ENCODE results near the gene XYLT1. TPM values are rescaled to one million over a fixed set of nuclear protein-coding genes. Genes with fewer than 3 reads are reported as not detected.
A peak's percentile ranks its signal among the peaks of the same experiment; 100 is the strongest.

XYLT1 gene
- total RNA-seq, 2 donors from 2014 or later = 21.4 to 22.6 TPM

DNA sequence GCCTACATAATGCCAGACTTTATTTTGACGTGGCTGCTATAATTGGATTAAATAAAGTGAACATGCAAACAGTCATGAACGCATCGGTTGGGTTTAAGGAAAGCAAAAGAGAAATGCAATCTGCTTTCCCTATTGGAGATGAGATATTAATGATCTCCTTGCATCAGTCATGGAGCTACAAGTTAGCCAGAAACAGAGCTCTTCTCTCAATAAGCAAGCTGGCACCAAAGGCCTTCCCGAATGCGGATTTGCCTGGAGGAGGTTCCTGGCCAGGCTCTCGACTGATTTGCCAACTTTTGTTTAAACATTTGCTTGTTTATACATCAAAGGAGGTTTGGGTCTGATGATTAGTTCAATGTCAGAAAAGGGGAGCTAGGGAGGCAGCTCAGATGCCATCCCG, 318.4 kb downstream of the XYLT1 start:
- no peaks in the 10 kb centered on the region for H3K36me3 Mint-ChIP-seq (ENCODE audit: low read depth)
- no peak overlapping the region for H3K4me3 Mint-ChIP-seq
- peaks cover 5% of the 10 kb centered on the region for H3K4me1 Mint-ChIP-seq
- no peaks in the 10 kb centered on the region for H3K9me3 Mint-ChIP-seq
- H3K27me3 Mint-ChIP-seq = no peaks in the 10 kb centered on the region
- ATAC-seq (replicated peaks) = no peak
- no peak overlapping the region for H3K27ac Mint-ChIP-seq

DNA sequence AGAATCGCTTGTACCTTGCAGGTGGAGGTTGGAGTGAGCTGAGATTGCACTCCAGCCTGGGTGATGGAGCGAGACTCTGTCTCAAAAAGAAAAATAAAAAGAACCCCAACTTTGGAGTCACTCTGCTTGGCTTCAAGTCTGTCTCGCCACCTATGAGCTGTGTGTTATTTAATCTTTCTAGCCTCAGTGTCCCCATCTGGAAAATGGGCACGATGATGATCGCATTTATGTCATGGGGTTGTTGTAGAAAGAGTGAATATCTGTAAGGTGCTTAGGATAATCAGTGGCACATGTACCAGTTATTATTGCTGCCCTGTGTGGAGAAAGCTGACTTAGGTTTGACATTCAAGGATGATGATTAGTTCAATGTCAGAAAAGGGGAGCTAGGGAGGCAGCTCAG, 319.4 kb downstream of the XYLT1 start:
- no peak overlapping the region for H3K4me3 Mint-ChIP-seq
- peaks cover 8% of the 10 kb centered on the region for H3K4me1 Mint-ChIP-seq
- H3K27me3 Mint-ChIP-seq = no peaks in the 10 kb centered on the region
- H3K9me3 Mint-ChIP-seq = no peaks in the 10 kb centered on the region
- no peak overlapping the region for H3K27ac Mint-ChIP-seq
- peaks cover under 1% of the 10 kb centered on the region for H3K36me3 Mint-ChIP-seq (ENCODE audit: low read depth)
- no peak for ATAC-seq (replicated peaks)

DNA sequence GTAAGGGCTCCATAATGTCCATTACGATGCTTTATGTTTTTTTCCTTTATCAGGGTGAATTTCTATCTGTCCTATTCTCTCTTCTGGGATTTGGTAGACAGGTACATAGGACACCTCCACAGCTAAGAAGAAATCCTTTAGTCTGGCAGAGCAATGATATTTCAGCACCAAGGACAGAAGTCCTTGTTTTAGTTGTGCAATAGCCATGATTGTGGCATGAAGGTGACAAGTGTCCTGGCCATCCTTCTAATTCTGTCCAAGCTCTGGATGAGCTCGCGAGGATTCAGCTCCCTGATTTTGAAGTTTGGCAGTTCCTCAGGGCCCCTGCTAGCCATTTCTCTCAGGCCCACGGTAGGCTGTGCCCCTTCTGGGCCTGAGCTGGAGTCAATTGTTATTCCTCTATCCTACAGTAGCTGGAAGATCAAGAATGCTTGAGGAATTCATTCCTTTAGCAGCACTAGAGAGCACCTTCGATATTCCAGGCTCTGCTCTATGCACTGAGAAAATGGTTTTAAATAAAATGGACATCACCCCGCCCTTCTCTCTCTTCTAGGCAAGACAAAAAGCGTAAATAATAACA, 320.8 kb downstream of the XYLT1 start:
- no peak overlapping the region for H3K4me3 Mint-ChIP-seq
- peaks cover 11% of the 10 kb centered on the region for H3K4me1 Mint-ChIP-seq
- H3K27me3 Mint-ChIP-seq = no peaks in the 10 kb centered on the region
- no peaks in the 10 kb centered on the region for H3K9me3 Mint-ChIP-seq
- H3K27ac Mint-ChIP-seq = no peak overlapping the region
- H3K36me3 Mint-ChIP-seq (ENCODE audit: low read depth) = peaks cover 5% of the 10 kb centered on the region
- no peak for ATAC-seq (replicated peaks)

DNA sequence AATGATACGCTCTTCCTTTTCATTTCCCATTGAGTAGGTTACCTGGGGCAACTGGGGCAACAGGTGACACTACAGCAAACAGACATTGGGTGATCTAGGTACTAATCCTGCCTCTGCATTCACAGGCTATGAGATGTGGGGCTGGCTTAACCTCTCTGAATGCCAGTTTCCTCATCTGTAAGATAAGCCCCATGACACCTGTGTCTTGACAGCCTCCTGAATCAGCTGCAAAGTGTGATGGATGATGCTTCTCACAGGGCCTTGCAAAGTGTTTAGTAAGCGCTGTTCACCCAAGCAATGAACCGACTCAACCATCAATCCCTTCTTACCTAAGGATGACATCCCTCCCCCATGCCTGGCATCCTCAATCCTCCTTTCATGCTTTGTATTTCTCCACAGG, 322.8 kb downstream of the XYLT1 start:
- no peak for ATAC-seq (replicated peaks)
- no peak overlapping the region for H3K4me3 Mint-ChIP-seq
- no peak overlapping the region for H3K27ac Mint-ChIP-seq
- H3K9me3 Mint-ChIP-seq = no peaks in the 10 kb centered on the region
- H3K4me1 Mint-ChIP-seq = peaks cover 11% of the 10 kb centered on the region
- H3K27me3 Mint-ChIP-seq = no peaks in the 10 kb centered on the region
- peaks cover 5% of the 10 kb centered on the region for H3K36me3 Mint-ChIP-seq (ENCODE audit: low read depth)

DNA sequence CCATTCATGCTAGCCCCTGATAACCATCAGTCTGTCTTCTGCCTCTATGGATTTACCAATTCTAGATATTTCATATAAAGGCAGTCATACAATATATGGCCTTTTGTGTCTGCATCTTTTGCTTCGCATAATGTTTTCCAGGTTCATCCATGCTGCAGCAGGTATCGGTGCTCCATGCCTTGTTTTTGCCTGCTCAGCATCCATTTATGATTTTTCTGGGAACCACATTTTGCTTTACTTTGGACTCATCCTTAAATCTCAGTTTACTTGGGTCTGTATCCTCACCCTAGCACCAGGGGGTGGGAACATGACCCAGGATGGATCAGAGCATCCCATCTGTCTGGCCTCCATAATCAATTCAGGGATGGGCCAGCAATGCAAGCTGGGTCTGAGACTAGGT, 325.7 kb downstream of the XYLT1 start:
- Mint-ChIP-seq H3K36me3 (ENCODE audit: low read depth) (peaks cover 14% of the 10 kb centered on the region), H3K4me1 (peaks cover 5% of the 10 kb centered on the region), H3K4me3 (no peak overlapping the region), H3K27ac (no peak overlapping the region), H3K27me3 (no peaks in the 10 kb centered on the region), H3K9me3 (no peaks in the 10 kb centered on the region)
- ATAC-seq (replicated peaks) = no peak

DNA sequence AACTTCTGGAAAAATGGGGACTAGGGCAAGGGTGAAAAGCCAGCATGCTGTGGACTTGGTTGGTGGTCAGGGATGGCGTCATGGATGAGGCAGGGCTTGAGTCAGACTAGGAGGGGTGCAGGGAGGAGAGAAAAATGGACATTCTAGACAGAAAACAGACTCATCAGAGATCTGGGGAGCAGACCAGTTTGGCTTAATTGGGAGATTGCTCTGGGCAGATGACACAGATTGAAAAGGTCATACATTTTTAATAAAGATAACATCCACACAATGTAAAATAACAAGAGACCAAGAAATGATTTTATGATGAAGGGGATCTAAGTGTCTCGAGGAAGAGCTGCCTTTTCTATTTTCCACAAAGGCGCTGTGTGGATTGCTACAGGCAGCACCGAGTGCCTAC, 326.3 kb downstream of the XYLT1 start:
- peak; percentile 46 for ATAC-seq (replicated peaks)
- H3K27ac Mint-ChIP-seq = no peak overlapping the region
- no peaks in the 10 kb centered on the region for H3K9me3 Mint-ChIP-seq
- peaks cover 20% of the 10 kb centered on the region for H3K36me3 Mint-ChIP-seq (ENCODE audit: low read depth)
- peaks cover 5% of the 10 kb centered on the region for H3K4me1 Mint-ChIP-seq
- no peak overlapping the region for H3K4me3 Mint-ChIP-seq
- H3K27me3 Mint-ChIP-seq = no peaks in the 10 kb centered on the region

DNA sequence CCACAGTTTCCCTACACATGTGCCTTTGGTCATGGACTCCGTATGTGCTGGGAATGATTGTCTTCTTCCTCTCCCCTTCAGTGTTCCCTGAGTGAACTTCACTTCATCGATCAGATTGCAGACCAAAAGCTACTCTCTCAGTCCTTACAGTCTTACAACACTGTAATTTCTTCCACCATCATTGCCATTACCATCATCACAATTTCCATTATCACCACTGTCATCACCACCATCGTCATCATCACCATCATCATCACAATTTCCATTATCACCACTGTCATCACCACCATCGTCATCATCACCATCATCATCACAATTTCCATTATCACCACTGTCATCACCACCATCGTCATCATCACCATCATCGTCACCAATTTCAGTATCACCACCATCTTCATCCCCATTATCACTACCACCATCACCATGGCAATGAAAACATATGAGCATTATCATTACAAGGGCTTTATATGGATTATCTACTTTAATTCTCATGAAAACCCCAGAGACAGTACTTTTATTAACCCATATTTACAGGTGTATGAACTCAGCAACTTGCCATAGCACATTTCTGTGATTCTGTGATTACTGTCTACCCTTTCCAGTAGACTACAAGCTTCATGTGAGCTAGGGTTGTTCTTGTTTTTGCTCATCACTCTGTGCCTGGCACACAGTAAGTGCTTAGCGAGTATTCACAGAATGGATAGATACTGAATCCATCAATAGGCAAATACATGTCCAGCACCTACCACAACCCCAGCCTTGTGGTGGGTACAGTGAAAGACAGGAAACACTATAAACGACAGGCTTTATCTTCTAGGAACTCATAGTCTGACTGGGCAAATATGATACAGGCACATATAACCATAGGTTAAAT, 327.0 kb downstream of the XYLT1 start:
- H3K36me3 Mint-ChIP-seq (ENCODE audit: low read depth) = peaks cover 26% of the 10 kb centered on the region
- H3K27me3 Mint-ChIP-seq = no peaks in the 10 kb centered on the region
- H3K27ac Mint-ChIP-seq = no peak overlapping the region
- H3K4me1 Mint-ChIP-seq = peaks cover 5% of the 10 kb centered on the region
- no peaks in the 10 kb centered on the region for H3K9me3 Mint-ChIP-seq
- no peak overlapping the region for H3K4me3 Mint-ChIP-seq
- ATAC-seq (replicated peaks) = peak; percentile 76

DNA sequence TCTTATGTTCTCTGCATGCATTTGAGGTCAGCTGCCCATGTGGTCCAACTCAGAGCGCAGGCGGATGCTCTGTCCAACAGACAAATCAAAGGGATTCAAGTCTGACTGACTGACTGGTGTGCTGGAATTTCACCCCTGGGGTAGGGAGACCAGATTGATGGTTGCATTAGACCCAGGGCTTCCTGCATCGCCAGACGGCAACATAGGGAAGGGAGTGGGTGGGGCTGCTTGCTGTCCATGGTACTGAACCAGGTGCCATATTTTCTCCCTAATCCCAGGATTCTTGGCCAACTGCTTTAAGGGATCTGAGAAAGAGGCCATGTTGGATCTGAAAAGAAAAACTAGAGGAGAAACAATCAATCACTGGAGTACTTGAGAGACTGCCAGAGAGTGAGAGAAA, 332.0 kb downstream of the XYLT1 start:
- ATAC-seq (replicated peaks) = no peak
- no peaks in the 10 kb centered on the region for H3K27me3 Mint-ChIP-seq
- no peak overlapping the region for H3K4me3 Mint-ChIP-seq

DNA sequence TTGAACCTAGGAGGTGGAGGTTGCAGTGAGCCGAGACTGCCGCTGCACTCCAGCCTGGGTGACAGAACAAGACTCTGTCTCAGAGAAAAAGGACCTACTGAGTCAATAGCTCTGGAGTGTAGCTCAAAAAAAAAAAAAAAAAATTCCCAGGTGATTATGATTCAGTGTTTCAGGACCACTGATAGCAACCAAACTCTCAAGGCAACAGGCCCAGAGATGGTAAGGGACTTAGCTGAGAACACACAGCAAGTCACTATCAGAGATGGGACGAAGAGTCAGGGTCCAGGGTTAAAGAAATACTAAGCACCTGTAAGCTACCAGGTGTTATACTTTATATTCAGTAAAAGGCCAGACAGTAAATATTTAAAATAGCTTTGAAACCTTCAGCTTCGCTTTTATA, 335.3 kb downstream of the XYLT1 start:
- no peaks in the 10 kb centered on the region for H3K27me3 Mint-ChIP-seq
- peaks cover 10% of the 10 kb centered on the region for H3K4me1 Mint-ChIP-seq
- peaks cover 94% of the 10 kb centered on the region for H3K36me3 Mint-ChIP-seq (ENCODE audit: low read depth)
- no peaks in the 10 kb centered on the region for H3K9me3 Mint-ChIP-seq
- no peak overlapping the region for H3K27ac Mint-ChIP-seq
- ATAC-seq (replicated peaks) = no peak
- H3K4me3 Mint-ChIP-seq = no peak overlapping the region

More for the DNA sequence above, 332.0 kb downstream of the XYLT1 start:
- Mint-ChIP-seq H3K9me3 (no peaks in the 10 kb centered on the region), H3K36me3 (ENCODE audit: low read depth) (peaks cover 71% of the 10 kb centered on the region), H3K4me1 (no peaks in the 10 kb centered on the region), H3K27ac (no peak overlapping the region)

DNA sequence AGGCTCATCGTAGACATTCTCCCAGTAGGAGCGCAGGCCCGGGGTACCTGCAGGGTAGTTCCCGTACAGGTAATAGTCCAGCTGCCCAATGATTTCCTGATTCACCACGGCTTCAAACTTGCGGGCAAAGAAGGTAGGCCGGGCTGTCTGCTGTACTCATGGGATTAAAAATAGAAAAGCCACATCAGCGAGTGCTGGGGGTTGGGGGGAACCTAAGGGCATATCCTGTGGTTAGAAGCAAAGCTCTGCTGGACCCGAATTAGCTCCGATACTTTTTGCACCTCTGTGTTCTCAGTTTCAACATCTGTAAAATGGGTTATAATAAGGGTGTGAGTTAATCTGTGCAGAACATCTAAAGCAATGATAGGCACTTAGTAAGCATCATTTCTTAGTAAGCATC, 336.2 kb downstream of the XYLT1 start:
- Mint-ChIP-seq H3K4me3 (no peak overlapping the region), H3K9me3 (no peaks in the 10 kb centered on the region), H3K27ac (peak overlapping the region; percentile 21), H3K4me1 (peaks cover 10% of the 10 kb centered on the region), H3K27me3 (no peaks in the 10 kb centered on the region), H3K36me3 (ENCODE audit: low read depth) (peaks cover 91% of the 10 kb centered on the region)
- no peak for ATAC-seq (replicated peaks)

DNA sequence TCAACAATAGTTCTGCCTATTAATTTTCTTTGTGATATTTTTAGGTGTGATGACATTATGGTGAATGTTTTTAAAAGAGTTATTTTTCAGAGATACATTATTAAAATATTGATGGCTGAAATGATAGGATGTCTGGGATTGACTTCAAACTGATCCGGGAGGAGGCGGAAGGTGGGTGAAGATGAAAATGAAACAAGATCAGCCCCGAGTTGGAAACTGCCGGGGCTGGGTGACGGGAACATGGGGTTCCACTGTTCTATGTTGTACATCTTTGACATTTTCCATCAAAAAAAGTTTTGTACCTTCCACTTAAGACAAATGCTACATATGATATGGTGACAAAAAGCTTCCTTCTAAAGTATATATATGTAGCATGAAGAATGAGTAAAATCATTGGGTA, 336.9 kb downstream of the XYLT1 start:
- no peaks in the 10 kb centered on the region for H3K27me3 Mint-ChIP-seq
- peaks cover 10% of the 10 kb centered on the region for H3K4me1 Mint-ChIP-seq
- H3K9me3 Mint-ChIP-seq = no peaks in the 10 kb centered on the region
- peaks cover 85% of the 10 kb centered on the region for H3K36me3 Mint-ChIP-seq (ENCODE audit: low read depth)
- H3K27ac Mint-ChIP-seq = peak overlapping the region; percentile 21
- H3K4me3 Mint-ChIP-seq = no peak overlapping the region
- no peak for ATAC-seq (replicated peaks)

DNA sequence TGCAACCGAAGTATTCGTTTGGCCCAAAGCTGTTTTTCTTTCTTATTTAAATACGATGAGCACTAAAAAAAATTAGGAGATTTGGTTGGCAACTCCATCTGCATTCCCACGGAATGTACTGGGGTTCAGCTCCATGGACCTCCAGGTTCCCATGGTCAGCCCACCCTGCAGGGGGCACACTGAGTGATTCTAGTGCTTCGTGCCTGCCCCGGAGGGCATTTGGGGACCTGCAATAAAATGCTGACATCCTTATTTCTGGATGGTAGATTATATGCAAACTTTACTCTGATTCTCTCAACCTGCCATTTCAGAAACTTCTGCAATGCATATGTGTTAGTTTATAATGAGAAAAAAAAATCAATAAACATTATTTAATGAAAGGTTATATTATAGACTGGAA, 339.4 kb downstream of the XYLT1 start:
- ATAC-seq (replicated peaks) = no peak
- Mint-ChIP-seq H3K9me3 (no peaks in the 10 kb centered on the region), H3K4me1 (peaks cover 10% of the 10 kb centered on the region), H3K27ac (no peak overlapping the region), H3K36me3 (ENCODE audit: low read depth) (peaks cover 85% of the 10 kb centered on the region), H3K27me3 (no peaks in the 10 kb centered on the region), H3K4me3 (no peak overlapping the region)

DNA sequence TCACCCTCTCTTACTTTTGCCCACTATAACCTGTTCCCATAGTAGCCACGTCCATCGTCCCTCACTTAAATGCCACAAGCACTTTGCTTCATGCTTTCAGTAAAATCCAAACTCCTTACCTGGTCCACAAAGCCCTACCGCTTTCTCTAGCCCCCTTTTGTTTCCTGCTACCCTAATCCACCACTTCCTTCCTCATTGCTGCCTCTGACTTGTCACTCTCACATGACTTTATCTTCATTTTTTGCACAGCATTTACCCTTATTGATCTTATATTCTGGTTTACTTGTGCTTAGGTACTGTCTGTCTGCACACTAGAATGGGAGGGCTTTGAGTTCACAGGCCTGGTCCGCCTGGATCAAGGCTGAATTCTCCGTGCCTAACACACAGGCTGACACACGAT, 340.0 kb downstream of the XYLT1 start:
- no peak for ATAC-seq (replicated peaks)
- Mint-ChIP-seq H3K36me3 (ENCODE audit: low read depth) (peaks cover 85% of the 10 kb centered on the region), H3K27ac (no peak overlapping the region), H3K4me3 (no peak overlapping the region), H3K27me3 (no peaks in the 10 kb centered on the region), H3K4me1 (peaks cover 10% of the 10 kb centered on the region), H3K9me3 (no peaks in the 10 kb centered on the region)

DNA sequence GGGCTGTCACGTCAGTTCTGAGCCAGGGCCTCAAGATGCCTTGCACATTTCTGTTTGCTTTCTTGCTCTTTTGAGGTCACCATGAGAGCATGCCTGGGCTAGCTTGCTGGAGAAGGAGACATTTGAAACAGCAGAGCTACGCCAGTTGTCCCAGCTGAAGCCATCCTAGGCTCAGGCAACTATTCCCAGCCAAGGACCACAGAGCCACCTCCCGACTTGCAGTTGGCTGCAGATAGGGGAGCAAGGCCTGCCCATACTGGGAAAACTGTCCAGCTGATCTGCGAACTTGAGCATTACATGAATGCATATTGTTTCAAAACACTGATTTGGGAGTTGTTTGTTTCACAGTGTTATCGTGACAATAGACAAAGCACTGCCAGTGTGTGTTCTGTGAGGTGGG, 340.8 kb downstream of the XYLT1 start:
- H3K27ac Mint-ChIP-seq = no peak overlapping the region
- no peak for ATAC-seq (replicated peaks)
- peaks cover 10% of the 10 kb centered on the region for H3K4me1 Mint-ChIP-seq
- no peaks in the 10 kb centered on the region for H3K27me3 Mint-ChIP-seq
- no peak overlapping the region for H3K4me3 Mint-ChIP-seq
- peaks cover 85% of the 10 kb centered on the region for H3K36me3 Mint-ChIP-seq (ENCODE audit: low read depth)
- H3K9me3 Mint-ChIP-seq = no peaks in the 10 kb centered on the region

DNA sequence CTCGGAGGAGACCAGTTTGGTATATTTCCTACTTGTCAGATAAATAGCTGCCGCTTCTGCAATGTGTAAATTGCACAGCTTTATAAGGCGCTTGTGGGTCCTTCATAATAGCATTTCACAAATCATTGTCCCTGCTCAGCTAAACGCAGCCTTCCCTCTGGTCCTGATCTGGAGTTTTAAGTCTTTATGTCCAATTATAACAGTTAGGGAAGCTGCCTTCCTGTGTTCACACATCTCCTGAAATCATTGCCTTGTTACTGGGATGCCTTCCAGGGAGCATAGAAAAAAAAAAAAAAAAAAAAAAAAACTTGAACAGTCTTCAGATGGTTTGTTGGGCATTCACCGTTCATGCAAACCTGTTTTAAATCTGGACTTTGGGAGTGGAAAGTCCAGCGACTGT, 342.0 kb downstream of the XYLT1 start:
- peaks cover 84% of the 10 kb centered on the region for H3K36me3 Mint-ChIP-seq (ENCODE audit: low read depth)

More for the DNA sequence above, 342.0 kb downstream of the XYLT1 start:
- Mint-ChIP-seq H3K27ac (no peak overlapping the region), H3K4me1 (peaks cover 10% of the 10 kb centered on the region), H3K4me3 (no peak overlapping the region), H3K9me3 (no peaks in the 10 kb centered on the region), H3K27me3 (no peaks in the 10 kb centered on the region)
- no peak for ATAC-seq (replicated peaks)
